Body of pancreas (tissue), 4 donors: ENCODE results near the gene ADAMTSL1.

Experiments used
- CTCF ChIP-seq, 7 experiments: fragments of 450-650 bp in 4 of 7; fragments of 200-600 bp in 3 of 7; sonication (generic) in 3 of 7; IDR thresholded peaks; one replicate each; pipeline ENCODE4 v1.5.1; 2016 to 2019; ENCODE audit warnings: antibody characterized with exemption in 7 of 7
- POLR2A ChIP-seq, 3 donors: fragments of 450-650 bp; IDR thresholded peaks; one replicate each; pipeline ENCODE4 v1.6.1; 2016; ENCODE audit warnings: antibody characterized with exemption in 3 of 3, mild to moderate bottlenecking in 2 of 3

DNA sequence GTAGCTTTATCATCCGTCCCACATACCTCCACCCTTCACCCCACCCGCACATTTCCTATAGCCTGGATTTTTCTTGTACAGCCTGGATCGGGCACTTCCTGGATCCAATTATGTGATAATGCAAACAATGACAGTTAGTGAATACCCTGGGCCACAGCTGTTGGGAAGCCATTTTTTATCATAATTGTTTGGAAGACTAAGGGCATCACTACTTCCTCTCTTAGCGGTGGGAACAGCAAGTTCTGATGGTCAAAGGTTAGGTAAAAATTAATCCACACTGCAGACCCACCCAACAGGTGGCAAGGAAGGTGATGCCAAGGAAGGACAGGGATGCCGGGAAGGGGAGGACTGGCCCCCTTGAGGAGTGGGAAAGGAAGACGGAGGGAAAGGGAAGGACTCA is 375.3 kb downstream of the ADAMTSL1 start:
- no peak for TF ChIP-seq CTCF (IDR thresholded peaks at IDR 0.05)
- TF ChIP-seq POLR2A (IDR thresholded peaks at IDR 0.05): no peak
